NAMALWA (cell line): ENCODE data around the gene SESN1.
"Not testable (repeated sequence)": the region's sequence is repeated elsewhere in the genome, so short reads cannot be mapped to it uniquely, and the experiment has no call there.

Source experiments
- DNase-seq: peaks from one replicate; pipeline ENCODE4 v3.0.0-alpha.2; 2015; ENCODE audit warnings: low spot score

SESN1 gene

GRCh38 chr6:109094416-109095035 lies at the start of gene SESN1:
SESN1 (minus strand) TSS chr6:109094846; CDS start chr6:109094073, 773 bp downstream.
- peak; percentile 97 for DNase-seq

GRCh38 chr6:109143191-109143590 lies 48.5 kb upstream of the SESN1 start:
- DNase-seq = no peak

GRCh38 chr6:109142067-109142466 lies 47.4 kb upstream of the SESN1 start:
- DNase-seq = not testable (repeated sequence)

DNA sequence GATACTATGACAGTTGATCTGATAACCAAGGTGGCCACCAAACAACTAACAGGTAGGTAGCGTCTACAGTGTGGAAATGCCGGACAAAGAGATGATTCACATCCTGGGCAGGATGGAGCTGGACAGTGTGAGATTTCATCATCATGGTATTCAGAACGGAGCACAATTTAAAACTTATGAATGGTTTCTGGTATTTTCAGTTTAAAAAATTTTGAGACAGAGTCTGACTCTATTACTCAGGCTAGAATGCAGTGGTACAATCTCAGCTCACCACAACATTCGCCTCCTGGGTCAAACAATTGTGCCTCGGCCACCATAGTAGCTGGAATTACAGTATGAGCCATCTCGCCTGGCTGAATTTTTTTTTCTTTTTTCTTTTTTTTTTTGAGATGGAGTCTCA lies 44.5 kb upstream of the SESN1 start:
- DNase-seq = no peak

GRCh38 chr6:109136530-109136929 lies 41.9 kb upstream of the SESN1 start:
- not testable (repeated sequence) for DNase-seq

GRCh38 chr6:109136039-109136438 lies 41.4 kb upstream of the SESN1 start:
- DNase-seq = not testable (repeated sequence)

- not testable (repeated sequence) for DNase-seq
Observed at GRCh38 chr6:109135600-109135999, 41.0 kb upstream of the SESN1 start.

- DNase-seq = no peak
Observed at GRCh38 chr6:109130065-109130464, 35.4 kb upstream of the SESN1 start.

DNA sequence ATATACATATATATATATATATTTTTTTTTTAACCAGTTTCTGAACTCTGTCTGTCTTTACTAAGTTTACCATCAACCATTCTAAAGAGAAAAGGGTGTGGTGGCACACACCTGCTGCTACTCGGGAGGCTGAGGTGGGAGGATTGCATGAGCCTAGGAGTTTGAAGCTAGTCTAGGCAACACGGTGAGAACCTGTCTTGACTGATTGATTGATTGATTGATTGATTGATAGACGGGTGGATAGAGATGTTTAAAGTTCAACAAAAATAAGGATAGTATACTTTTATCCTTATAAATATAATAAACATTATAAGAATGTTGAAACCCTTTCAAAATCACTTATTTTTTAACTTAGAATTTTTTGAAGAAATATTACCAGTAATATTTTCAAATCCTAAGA lies 30.9 kb upstream of the SESN1 start:
- no peak for DNase-seq

- DNase-seq = no peak
Observed at GRCh38 chr6:109124219-109124618, 29.6 kb upstream of the SESN1 start.

GRCh38 chr6:109121411-109121810 lies 26.8 kb upstream of the SESN1 start:
- DNase-seq = no peak

- no peak for DNase-seq
Observed at GRCh38 chr6:109118871-109119354, 24.3 kb upstream of the SESN1 start.

DNA sequence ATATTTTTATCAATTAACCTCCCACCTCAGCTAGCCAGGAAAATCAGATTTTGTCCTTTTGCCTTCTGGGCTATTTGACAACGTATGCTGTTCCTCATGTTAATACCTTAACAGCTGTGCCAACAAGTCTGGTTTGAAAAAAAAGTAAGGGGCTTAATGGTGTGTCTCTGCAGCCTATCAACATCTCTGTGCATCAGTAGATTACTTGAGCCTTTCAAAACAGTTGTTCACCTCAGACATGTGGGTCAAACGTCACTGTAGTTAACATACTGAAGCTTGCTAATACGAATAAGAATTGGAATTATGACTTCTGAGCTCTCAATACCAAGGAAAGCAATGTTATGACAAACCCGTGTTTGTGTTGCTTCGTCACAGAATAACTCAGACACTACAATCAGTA lies 23.7 kb upstream of the SESN1 start:
- no peak for DNase-seq

GRCh38 chr6:109117346-109118035 lies 22.8 kb upstream of the SESN1 start:
- DNase-seq = peak; percentile 81

GRCh38 chr6:109112663-109113062 lies 18.0 kb upstream of the SESN1 start:
- not testable (repeated sequence) for DNase-seq

- not testable (repeated sequence) for DNase-seq
Observed at GRCh38 chr6:109109663-109110062, 15.0 kb upstream of the SESN1 start.

GRCh38 chr6:109105681-109106080 lies 11.0 kb upstream of the SESN1 start:
- DNase-seq = no peak

- DNase-seq = no peak
Observed at GRCh38 chr6:109104512-109104911, 9.9 kb upstream of the SESN1 start.

DNA sequence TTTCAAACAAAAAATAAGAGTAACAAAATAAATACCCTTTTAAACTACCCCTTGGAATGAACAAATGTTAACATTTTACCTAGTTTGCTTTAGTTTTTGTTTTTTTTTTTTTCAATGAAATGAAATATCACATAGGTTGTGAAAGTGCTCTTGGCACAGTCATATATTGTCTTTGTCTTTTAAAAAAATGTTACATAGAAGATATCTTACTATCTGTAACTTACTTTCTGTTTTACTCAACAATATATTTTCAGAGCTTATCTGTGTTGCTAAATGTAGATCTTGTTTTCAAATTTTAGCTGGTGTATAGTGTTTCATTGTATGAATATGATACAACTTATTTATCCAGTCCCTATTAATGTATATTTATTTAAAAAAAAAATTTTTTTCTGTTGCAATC lies 9.3 kb upstream of the SESN1 start:
- no peak for DNase-seq

GRCh38 chr6:109102762-109103161 lies 8.1 kb upstream of the SESN1 start:
- no peak for DNase-seq

GRCh38 chr6:109097661-109098060 lies 3.0 kb upstream of the SESN1 start:
- no peak for DNase-seq

DNA sequence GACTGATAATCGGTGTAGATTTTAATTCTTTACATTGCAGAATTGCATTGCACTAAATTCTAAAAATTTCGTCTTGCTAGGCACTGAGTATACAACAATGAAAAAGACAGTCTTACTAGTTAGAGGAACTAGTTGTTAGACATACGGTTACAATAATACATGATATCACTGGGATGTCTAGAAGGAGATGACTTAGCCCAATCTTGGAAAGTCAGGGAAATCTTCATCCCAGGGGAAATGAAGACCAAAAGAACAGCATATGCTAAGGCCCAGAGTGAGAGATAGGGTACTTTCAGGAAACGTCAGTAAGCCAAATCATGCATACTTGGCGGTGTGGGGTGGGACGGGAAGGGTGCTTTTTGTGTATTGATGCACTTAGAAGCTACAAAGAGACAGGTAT lies 1.6 kb upstream of the SESN1 start:
- no peak for DNase-seq

- no peak for DNase-seq
Observed at GRCh38 chr6:109095835-109096084, 1.1 kb upstream of the SESN1 start.
